Skeletal muscle tissue (tissue), 4 donors: ENCODE data around the gene NRDE2. TPM values are rescaled to one million over a fixed set of nuclear protein-coding genes. Genes with fewer than 3 reads are reported as not detected.

Experiments
- H3K27ac ChIP-seq: one replicate; pipeline ENCODE4 v1.7.0; 2013; ENCODE audit warnings: mild to moderate bottlenecking, low read depth, low read length, inconsistent platforms
- H3K27me3 ChIP-seq, 3 donors: one replicate each; pipeline ENCODE4 v1.7.0; 2013; ENCODE audit warnings: low read length in 3 of 3; ENCODE audit not compliant: control insufficient read depth in 3 of 3, insufficient read depth in 3 of 3
- H3K36me3 ChIP-seq, 3 donors: one replicate each; pipeline ENCODE4 v1.7.0; 2013; ENCODE audit warnings: low read length in 3 of 3; ENCODE audit not compliant: control insufficient read depth in 3 of 3, insufficient read depth in 3 of 3
- H3K4me1 ChIP-seq, 3 donors: one replicate each; pipeline ENCODE4 v1.7.0; 2013; ENCODE audit warnings: low read length in 3 of 3, mild to moderate bottlenecking in 3 of 3; ENCODE audit not compliant: control insufficient read depth in 3 of 3, insufficient read depth in 3 of 3
- H3K4me3 ChIP-seq, 3 donors: one replicate each; pipeline ENCODE4 v1.7.0; 2013; ENCODE audit warnings: low read length in 3 of 3
- H3K9ac ChIP-seq, 3 donors: one replicate each; pipeline ENCODE4 v1.7.0; 2013; ENCODE audit warnings: low read length in 3 of 3, mild to moderate bottlenecking in 3 of 3, moderate library complexity in 2 of 3, low read depth in 1 of 3
- H3K9me3 ChIP-seq, 3 donors: one replicate each; pipeline ENCODE4 v1.7.0; 2013; ENCODE audit warnings: low read length in 3 of 3; ENCODE audit not compliant: control insufficient read depth in 3 of 3
- total RNA-seq: library from RNA; depleted of rRNA; stranded (reverse); fragments of >200 nt; gene quantifications from one replicate; pipeline ENCODE4 v1.2.3, GENCODE V29; 2014
- donor health status: Osteomylitis.

The NRDE2 gene
- total RNA-seq, 1 donor from 2014 or later = 14.6 TPM

GRCh38 chr14:90361865-90362557 lies 30.3 kb upstream of the NRDE2 start:
- Histone ChIP-seq H3K4me3 (no peak overlapping the region), H3K27me3 (no peaks in the 10 kb centered on the region), H3K9ac (no peak overlapping the region), H3K36me3 (no peaks in the 10 kb centered on the region), H3K9me3 (no peaks in the 10 kb centered on the region), H3K27ac (no peak overlapping the region), H3K4me1 (no peaks in the 10 kb centered on the region)

DNA sequence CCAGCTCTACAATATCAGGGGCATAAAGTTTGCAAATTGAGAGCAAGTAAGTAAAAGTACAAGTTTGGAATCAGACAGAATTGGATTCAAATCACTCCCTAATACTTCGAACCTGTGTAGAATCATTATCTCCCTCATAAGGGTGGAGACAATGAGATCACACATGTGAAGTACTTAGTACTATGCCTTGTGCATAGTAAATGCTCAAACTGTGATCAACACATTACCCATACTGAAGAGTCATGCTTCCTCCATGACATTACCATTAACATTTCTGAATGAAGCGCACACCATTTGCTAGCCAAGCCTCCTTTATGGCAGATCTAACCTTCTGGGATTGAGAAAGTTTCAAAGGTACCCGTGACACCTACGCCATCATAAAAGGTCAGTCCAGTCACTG lies 26.6 kb upstream of the NRDE2 start:
- H3K36me3 ChIP-seq = no peaks in the 10 kb centered on the region
- no peaks in the 10 kb centered on the region for H3K27me3 ChIP-seq
- H3K9ac ChIP-seq = no peak overlapping the region
- no peak overlapping the region for H3K27ac ChIP-seq
- peaks cover 0 to 3% (median 0%) of the 10 kb centered on the region in 3 donors for H3K4me1 ChIP-seq
- H3K4me3 ChIP-seq = no peak overlapping the region
- no peaks in the 10 kb centered on the region for H3K9me3 ChIP-seq

DNA sequence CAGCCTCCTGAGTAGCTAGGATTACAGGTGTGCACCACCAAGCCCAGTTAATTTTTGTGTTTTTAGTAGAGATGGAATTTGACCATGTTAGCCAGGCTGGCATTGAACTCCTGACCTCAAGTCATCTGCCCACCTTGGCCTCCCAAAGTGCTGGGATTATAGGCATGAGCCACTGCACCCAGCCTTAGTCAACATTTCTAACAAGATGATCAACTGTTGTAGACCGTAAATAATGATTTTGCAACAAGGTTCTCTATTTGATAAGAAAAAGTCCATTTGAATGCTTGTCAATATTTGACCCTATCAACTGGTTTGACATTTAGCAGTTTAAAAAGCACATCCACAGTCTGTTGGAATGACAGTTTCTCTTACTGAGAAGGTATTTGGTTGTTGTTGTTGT lies 25.2 kb upstream of the NRDE2 start:
- Histone ChIP-seq H3K9me3 (no peaks in the 10 kb centered on the region), H3K27ac (no peak overlapping the region), H3K4me3 (no peak overlapping the region), H3K4me1 (peaks cover 0 to 3% (median 0%) of the 10 kb centered on the region in 3 donors), H3K9ac (no peak overlapping the region), H3K36me3 (no peaks in the 10 kb centered on the region), H3K27me3 (no peaks in the 10 kb centered on the region)

DNA sequence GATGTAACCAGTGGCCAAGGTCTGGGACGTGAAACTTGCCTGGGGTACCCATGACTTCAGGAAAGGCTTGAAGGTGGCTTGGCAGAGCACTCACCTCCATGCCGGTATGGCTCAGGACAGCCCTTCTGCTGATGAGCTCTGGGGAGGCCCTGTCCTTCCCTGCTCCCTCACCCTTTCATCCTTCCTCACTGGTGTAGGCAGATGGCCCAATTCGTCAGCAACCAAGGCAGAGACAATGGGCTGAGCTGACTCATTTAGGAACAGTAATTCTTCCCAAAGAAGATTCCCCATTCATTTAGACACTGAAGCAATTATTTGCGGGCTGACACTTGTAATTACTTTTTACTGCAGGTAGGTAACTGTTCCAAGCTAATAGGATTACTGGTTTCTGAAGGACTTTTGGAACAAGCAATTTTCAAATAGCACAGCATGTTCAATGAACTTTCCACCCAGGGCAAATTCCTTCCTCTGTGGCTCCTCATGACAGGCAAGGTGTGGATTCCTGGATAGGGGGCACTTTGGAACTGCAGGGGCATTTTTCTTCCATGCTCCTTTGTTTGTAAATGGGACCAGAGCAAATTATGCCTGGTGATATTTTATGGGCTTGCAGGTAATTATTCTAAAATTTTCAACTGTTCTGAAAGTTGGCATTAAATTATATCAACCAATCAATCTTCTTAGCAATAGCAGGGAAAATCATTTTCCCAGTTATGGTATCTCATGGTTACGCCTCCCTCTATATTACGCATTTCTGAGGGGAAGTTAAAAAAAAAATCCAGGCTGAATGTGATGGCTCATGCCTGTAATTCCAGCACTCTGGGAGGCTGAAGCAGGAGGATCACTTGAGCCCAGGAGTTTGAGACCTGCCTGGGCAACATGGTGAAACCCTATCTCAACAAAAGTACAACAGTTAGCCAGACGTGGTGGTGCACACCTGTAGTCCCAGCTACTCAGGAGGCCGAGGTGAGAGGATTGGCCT lies 24.1 kb upstream of the NRDE2 start:
- Histone ChIP-seq H3K9me3 (no peaks in the 10 kb centered on the region), H3K4me1 (peaks cover 0 to 3% (median 0%) of the 10 kb centered on the region in 3 donors), H3K36me3 (no peaks in the 10 kb centered on the region), H3K4me3 (no peak overlapping the region), H3K27ac (no peak overlapping the region), H3K9ac (no peak overlapping the region), H3K27me3 (no peaks in the 10 kb centered on the region)

DNA sequence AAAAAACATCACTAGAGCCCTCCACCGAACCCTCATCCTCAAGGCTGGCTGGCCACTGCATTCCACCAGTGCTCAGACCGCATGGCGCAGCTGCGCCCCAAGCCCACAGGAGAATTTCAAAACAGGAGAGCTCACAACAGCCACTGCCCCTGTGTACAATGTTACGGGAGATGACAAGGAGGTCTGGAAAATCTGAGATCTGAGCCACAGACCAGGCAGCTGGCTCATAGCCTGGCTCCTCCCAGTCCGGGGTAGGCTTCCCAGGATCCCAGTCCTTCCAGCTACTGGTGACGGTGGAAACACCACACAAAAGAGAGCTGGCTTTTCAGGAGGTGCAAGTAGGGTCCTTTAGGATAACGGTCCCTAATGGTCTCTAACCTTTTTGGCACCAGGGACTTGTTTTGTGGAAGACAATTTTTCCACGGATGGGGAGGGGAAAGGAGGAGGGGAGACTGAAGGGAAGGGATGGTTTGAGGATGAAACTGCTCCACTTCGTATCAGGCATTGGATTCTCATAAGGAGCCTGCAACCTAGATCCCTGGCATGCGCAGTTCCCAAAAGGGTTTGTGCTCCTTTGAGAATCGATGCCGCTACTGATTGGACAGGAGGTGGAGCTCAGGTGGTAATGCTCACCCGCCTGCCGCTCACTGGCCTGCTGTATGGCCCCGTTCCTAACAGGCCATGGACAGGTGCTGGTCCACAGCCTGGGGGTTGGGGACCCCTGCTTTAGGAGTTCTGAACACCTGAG lies 23.0 kb upstream of the NRDE2 start:
- Histone ChIP-seq H3K9me3 (no peaks in the 10 kb centered on the region), H3K9ac (no peak overlapping the region), H3K27ac (no peak overlapping the region), H3K4me3 (peak overlapping the region in 2 of 3 donors; percentile 15 to 29), H3K36me3 (no peaks in the 10 kb centered on the region), H3K4me1 (peaks cover 0 to 3% (median 0%) of the 10 kb centered on the region in 3 donors), H3K27me3 (no peaks in the 10 kb centered on the region)

DNA sequence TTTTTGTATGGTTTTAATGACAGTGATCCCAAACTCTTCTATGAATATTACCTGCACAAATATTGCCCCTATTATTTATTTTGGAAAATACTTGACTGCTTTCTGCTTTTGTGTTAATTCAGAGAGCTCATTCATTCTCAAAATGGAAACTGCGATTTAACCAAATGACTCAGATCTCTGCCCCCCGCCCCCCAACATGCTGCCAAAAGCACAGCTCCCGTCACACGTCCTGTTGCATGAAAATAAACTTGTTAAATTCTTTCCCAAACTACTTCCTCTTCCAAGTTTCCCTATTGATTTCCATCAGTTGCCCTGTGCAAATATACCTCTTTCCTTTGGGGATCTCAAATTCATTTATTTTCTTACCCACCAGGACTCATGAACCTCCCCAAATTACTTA lies 18.0 kb upstream of the NRDE2 start:
- H3K4me3 ChIP-seq = no peak overlapping the region
- no peaks in the 10 kb centered on the region for H3K9me3 ChIP-seq
- no peak overlapping the region for H3K9ac ChIP-seq
- H3K27me3 ChIP-seq = no peaks in the 10 kb centered on the region
- H3K36me3 ChIP-seq = no peaks in the 10 kb centered on the region
- peaks cover 3 to 4% (median 4%) of the 10 kb centered on the region in 3 donors for H3K4me1 ChIP-seq
- H3K27ac ChIP-seq = no peak overlapping the region

DNA sequence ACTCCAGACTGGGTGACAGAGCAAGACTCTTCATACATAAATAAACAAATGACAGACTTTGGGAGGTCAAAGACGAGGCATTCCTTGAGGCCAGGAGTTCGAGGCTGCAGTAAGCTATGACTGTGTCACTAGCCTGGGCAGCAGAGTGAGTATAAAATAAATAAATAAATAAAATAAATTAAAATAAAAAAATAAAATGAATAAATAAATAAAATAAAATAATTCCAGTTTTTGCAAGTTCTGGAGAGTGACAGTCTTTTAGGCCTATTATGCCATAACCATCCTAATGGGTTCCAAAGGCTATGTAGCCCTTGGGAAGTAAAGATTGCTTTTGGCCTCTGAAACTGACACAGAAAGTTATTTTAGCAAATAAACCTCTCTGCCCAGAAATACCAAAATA lies 16.5 kb upstream of the NRDE2 start:
- H3K27ac ChIP-seq = no peak overlapping the region
- H3K4me1 ChIP-seq = peaks cover 0 to 4% (median 4%) of the 10 kb centered on the region in 3 donors
- no peaks in the 10 kb centered on the region for H3K27me3 ChIP-seq
- no peaks in the 10 kb centered on the region for H3K36me3 ChIP-seq
- no peaks in the 10 kb centered on the region for H3K9me3 ChIP-seq
- no peak overlapping the region for H3K9ac ChIP-seq
- no peak overlapping the region for H3K4me3 ChIP-seq

- peaks cover 0 to 4% (median 4%) of the 10 kb centered on the region in 3 donors for H3K4me1 ChIP-seq
- H3K9ac ChIP-seq = no peak overlapping the region
- H3K27ac ChIP-seq = no peak overlapping the region
- H3K27me3 ChIP-seq = peaks cover 0 to 3% (median 0%) of the 10 kb centered on the region in 3 donors
- H3K9me3 ChIP-seq = no peaks in the 10 kb centered on the region
- no peaks in the 10 kb centered on the region for H3K36me3 ChIP-seq
- H3K4me3 ChIP-seq = no peak overlapping the region
Observed at GRCh38 chr14:90345239-90345557, 13.5 kb upstream of the NRDE2 start.

- no peaks in the 10 kb centered on the region for H3K9me3 ChIP-seq
- no peak overlapping the region for H3K4me3 ChIP-seq
- peaks cover 0 to 3% (median 0%) of the 10 kb centered on the region in 3 donors for H3K27me3 ChIP-seq
- H3K36me3 ChIP-seq = no peaks in the 10 kb centered on the region
- no peak overlapping the region for H3K27ac ChIP-seq
- H3K9ac ChIP-seq = no peak overlapping the region
- peaks cover 0 to 4% (median 4%) of the 10 kb centered on the region in 3 donors for H3K4me1 ChIP-seq
Observed at GRCh38 chr14:90344331-90345238, 12.8 kb upstream of the NRDE2 start.
